NT2/D1 (cell line): Measurements from ENCODE around the gene DDX1.

Experiments used
- YY1 ChIP-seq: IDR thresholded peaks from 2 replicates; pipeline ENCODE4 v1.6.1; 2011; ENCODE audit not compliant: insufficient read length, insufficient read depth
- ZNF274 ChIP-seq: IDR thresholded peaks from 2 replicates; pipeline ENCODE4 v1.6.1; 2011; ENCODE audit warnings: mild to moderate bottlenecking, low read depth, low read length

DNA sequence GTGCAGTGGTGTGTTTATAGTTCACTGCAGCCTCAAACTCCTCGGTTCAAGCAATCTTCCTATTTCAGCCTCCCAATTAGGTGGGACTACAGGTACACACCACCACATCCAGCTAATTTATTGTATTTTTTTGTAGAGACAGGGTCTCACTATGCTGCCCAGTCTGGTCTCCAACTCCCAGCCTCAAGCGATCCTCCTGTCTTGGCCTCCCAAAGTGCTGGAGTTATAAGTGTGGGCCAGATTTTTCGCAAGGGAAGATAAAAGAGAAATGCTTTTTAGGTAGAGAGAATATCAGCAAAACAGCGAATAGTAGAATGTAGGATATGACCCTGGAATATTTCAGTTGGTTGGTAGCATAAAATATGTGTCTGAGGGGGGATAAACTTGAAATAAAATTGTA, 4.3 kb downstream of the DDX1 start:
- TF ChIP-seq ZNF274 (no peak), YY1 (no peak)
